Measurements from ENCODE around the gene NUDT3.
"Not testable (repeated sequence)": the region's sequence is repeated elsewhere in the genome, so short reads cannot be mapped to it uniquely, and the experiment has no call there.

Gene NUDT3

DNA sequence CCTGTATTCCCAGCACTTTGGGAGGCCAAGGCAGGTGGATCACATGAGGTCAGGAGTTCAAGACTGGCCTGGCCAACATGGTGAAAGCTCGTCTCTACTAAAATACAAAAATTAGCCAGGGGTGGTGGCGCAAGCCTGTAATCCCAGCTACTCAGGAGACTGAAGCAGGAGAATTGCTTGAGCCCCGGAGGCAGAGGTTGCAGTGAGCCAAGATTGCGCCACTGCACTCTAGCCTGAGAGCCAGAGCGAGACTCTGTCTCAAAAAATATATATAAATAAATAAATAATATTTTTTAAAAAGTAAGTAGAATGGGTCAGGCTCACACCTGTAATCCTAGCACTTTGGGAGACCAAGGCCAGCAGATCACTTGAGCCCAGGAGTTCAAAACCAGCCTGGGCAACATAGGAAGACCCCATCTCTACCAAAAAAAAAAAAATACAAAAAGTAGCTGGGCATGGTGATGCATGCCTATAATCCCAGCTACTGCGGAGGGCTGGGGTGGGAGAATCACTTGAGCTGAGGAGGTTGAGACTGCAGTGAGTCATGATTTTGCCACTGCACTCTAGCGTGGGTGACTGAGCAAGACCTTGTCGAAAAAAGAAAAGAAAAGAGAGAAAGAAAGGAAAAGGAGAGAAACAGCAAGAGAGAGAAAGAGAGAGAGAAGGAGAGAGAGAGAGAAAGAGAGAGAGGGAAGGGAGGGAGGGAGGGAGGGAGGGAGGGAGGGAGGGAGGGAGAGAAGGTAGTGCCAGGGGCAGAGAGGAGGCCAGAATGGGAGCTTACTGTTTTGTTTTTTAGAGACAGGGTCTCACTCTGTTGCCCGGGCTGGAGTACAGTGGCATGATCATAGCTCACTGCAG lies 26.5 kb downstream of the NUDT3 start:
- DNase-seq, result not testable (repeated sequence)

- not testable (repeated sequence) for DNase-seq
Observed at GRCh38 chr6:34363681-34364075, 28.8 kb downstream of the NUDT3 start.

- DNase-seq, result peak; percentile 11
Observed at GRCh38 chr6:34362909-34363680, 29.4 kb downstream of the NUDT3 start.

GRCh38 chr6:34362176-34362575 lies 30.3 kb downstream of the NUDT3 start:
- no peak for DNase-seq

DNA sequence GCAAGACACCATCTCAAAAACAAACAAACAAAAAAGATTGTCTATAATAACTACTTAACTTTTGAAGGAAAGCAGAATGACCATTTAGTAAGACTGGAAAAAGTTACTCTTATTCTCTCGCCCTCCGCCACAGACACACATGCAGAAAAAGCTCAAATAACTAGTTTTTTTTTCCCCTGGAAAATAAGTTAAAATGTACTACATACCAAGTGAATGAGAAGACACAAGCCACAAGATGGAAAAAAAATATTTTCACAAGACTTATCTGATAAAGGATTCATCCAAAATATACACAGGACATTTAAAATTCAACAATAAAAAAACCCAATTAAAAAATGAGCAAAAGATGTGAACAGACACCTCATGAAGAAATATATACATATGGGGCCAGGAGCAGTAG lies 31.9 kb downstream of the NUDT3 start:
- no peak for DNase-seq

GRCh38 chr6:34359418-34360158 lies 32.9 kb downstream of the NUDT3 start:
- no peak for DNase-seq

- no peak for DNase-seq
Observed at GRCh38 chr6:34358389-34358905, 34.0 kb downstream of the NUDT3 start.

- DNase-seq, result no peak
Observed at GRCh38 chr6:34357937-34358336, 34.5 kb downstream of the NUDT3 start.

GRCh38 chr6:34355889-34356288 lies 36.6 kb downstream of the NUDT3 start:
- DNase-seq, result no peak

GRCh38 chr6:34354230-34354629 lies 38.2 kb downstream of the NUDT3 start:
- DNase-seq, result not testable (repeated sequence)

- not testable (repeated sequence) for DNase-seq
Observed at GRCh38 chr6:34353530-34353929, 38.9 kb downstream of the NUDT3 start.

DNA sequence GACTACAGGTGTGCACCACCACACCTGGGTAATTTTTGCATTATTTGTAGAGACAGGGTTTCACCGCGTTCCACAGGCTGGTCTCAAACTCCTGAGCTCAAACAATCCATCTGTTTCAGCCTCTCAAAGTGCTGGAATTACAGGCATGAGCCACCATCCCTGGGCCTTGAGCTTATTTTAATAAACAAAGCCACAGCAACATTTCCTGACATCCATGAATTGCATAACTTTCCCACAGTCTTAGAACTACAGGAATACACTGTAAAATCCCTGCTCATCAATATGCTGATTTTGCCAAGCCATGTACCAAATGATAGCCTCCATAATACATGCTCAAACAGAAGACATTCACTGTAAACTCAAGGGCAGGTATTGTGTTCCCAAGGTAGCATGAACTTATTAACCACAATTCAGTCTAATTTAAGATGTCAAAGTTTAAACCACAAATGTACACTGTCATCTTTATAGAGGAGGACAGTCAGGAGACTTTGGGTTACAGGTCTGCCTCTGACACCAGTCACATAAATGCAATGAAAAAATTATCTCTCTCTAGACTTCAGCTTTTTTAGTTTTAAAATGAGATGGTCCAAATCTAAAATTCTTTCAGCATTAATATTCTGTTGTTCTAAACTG lies 40.0 kb downstream of the NUDT3 start:
- DNase-seq, result no peak

DNA sequence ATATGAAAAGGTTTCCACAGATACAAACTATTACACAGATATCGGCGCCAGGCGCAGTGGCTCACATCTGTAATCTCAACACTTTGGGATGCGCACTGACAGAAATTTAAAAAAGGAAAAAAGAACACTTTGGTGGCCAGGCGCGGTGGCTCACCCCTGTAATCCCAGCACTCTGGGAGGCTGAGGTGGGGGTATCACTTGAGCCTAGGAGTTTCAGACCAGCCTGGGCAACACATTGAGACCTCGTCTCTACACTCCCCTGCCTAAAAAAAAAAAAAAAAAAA lies 41.6 kb downstream of the NUDT3 start:
- no peak for DNase-seq

DNA sequence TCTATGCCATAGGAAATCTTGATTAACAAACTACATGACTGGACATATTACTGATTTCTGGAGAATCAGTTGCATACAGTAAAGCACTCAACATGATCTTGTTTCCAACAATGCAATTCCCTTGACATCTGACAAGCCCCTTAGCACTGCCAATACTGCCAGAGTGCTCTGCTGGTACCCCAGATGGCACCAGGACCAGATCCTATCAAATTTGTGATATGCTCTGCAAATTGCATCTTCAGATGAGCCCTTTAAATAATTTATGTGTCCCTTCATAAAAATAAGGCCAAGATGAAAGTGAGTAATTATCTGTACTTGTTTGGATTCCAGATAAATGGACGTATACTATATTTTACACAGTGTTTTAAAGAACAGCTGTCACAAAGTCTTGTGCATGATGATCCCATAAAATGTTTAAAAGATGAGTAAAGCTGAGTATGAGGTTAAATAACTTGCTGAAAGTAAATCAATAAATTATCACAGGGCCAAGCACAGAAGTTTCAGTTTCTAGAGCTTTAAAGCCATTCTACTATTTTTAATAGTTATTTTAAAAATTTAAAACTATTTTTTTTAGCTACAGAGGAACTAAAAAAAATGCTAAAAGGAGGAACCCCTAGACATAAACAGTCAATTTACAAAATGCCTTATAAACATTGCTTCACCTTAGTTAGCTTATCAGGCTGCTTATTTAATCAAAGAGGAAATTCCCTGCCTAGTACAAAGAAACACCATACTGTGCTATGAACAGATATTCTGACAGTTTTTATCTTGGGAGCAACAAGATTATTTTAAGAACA lies 42.1 kb downstream of the NUDT3 start:
- no peak for DNase-seq

GRCh38 chr6:34349211-34349610 lies 43.3 kb downstream of the NUDT3 start:
- DNase-seq, result no peak

DNA sequence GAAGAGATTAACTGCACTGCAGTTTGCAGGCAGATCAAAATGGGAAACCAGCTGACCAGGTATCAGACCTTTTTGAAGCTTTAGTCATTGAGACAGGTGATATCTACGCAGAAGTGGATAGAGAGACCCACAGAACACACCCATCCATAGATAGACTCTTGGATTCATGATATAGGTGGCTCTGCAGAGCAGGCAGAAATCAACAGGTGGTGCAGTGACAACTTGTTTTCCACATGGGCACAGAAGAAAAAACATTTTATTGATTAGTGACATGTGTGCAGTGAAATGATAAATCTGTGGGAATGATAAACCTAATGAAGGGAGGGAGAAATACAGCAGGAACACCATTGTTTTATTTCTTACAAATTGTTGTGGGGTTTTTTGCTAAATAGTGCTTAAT lies 45.2 kb downstream of the NUDT3 start:
- no peak for DNase-seq

DNA sequence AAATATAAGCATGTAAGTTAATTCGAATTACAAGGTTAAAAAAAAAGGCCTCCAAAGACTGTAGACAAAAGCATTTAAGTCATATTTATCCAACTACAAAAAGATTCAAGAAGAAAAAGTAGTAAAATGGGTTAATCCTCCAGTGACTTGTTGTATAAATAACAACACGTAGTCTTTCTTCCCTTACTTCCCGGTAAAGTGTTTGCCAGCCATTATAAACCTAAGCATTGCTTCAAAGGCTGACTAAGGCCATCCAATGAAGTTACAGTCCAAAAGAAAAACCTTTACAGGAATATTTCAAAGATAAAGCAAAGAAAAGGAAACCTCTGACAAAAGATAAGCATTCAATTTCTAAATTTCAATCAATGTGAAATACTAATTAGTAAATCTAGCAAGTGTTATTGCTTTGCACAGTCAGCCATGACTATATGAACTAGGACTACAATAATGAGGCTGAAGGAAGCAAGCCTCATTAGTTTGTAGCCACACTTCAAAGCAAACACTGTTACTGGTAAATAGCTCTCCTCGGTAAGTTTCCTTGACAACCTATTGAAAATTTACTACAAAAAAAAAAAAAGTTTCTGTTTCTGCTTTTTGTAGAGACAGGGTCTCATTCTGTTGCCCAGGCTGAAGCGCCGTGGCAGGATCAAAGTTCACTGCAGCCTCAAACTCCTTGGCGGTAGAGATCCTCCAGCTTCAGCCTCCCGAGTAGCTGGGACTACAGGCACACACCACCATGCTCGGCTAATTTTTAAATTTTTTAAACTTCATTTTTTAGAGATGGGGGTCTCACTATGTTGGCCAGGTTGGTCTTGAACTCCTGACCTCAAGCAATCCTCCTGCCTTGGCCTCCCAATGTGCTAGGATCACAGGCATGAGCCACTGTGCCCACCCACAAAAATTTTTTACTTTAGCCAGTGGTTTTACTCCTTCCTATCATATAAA lies 46.0 kb downstream of the NUDT3 start:
- DNase-seq, result no peak

GRCh38 chr6:34343806-34344205 lies 48.7 kb downstream of the NUDT3 start:
- no peak for DNase-seq

DNA sequence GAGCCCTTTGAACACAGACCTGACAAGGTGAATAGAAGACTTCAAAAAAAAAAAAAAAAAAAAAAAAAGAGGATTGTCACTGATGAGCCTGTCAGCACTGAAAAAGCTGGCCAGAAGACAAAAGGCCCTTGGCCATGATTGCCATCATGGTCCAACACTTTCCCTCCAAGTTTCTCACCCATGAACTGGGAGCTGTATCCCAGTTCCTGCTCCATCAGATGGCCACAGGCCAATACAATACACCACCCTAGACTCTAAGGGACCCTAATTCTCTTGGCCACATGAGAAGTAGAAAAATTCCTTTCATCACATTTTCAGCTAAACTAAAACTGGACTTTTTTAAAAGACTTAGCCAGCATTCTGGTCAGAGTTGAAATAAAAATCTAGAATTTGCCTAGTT lies 50.2 kb downstream of the NUDT3 start:
- DNase-seq, result no peak

GRCh38 chr6:34341481-34341971 lies 50.9 kb downstream of the NUDT3 start:
- no peak for DNase-seq
